ENCODE measurements around the gene FADS6. TPM values are rescaled to one million over a fixed set of nuclear protein-coding genes. Genes with fewer than 3 reads are reported as not detected.

The FADS6 gene
- total and polyA plus RNA-seq, 7 donors = 0.06 to 1.8 (median 1.6) TPM; not detected in 4

DNA sequence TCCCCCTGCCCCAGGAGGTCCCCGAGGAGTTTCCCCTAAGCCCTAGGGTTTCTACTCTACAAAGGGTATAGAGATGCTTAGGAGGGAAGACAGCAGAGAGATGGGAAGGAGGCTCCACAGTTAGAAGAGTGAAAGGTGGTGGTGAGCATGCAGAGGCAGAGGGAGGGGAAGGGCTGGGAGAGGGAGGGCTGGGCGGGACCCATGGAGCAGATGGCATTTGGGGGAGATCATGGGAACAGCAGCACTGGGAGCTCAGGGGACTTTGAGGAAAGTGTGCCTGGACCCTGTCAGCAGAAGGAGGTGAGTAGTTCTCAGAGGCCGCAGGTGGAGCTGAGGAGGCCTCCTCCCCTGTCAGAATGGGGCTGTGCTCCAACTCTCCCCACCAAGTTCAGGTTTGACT lies 41.6 kb upstream of the FADS6 start:
- H3K36me3 ChIP-seq = no peaks in the 10 kb centered on the region
- H3K27me3 ChIP-seq = peaks cover 24 to 81% (median 44%) of the 10 kb centered on the region in 3 donors
- H3K27ac ChIP-seq = no peak overlapping the region
- peaks cover 0 to 13% (median 8%) of the 10 kb centered on the region in 4 donors for H3K4me1 ChIP-seq
- DNase-seq = no peak
- H3K4me3 ChIP-seq = no peak overlapping the region
- WGBS, 2 donors = 58 to 71% methylated on average over 3 of the region's 3 CpGs
- TF ChIP-seq, protein P1, sequence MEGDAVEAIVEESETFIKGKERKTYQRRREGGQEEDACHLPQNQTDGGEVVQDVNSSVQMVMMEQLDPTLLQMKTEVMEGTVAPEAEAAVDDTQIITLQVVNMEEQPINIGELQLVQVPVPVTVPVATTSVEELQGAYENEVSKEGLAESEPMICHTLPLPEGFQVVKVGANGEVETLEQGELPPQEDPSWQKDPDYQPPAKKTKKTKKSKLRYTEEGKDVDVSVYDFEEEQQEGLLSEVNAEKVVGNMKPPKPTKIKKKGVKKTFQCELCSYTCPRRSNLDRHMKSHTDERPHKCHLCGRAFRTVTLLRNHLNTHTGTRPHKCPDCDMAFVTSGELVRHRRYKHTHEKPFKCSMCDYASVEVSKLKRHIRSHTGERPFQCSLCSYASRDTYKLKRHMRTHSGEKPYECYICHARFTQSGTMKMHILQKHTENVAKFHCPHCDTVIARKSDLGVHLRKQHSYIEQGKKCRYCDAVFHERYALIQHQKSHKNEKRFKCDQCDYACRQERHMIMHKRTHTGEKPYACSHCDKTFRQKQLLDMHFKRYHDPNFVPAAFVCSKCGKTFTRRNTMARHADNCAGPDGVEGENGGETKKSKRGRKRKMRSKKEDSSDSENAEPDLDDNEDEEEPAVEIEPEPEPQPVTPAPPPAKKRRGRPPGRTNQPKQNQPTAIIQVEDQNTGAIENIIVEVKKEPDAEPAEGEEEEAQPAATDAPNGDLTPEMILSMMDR (IDR thresholded peaks at IDR 0.05) = no peak
- no peak for TF ChIP-seq POLR2A (IDR thresholded peaks at IDR 0.05)
- no peak for TF ChIP-seq EP300 (IDR thresholded peaks at IDR 0.05)
- no peak for TF ChIP-seq POLR2AphosphoS5 (IDR thresholded peaks at IDR 0.05)
- no peaks in the 10 kb centered on the region for H3K9me3 ChIP-seq
- intact Hi-C loops (cut with DNase I) = no loop called here

GRCh38 chr17:74930535-74931036 lies 37.2 kb upstream of the FADS6 start:
- H3K27ac ChIP-seq = no peak overlapping the region
- WGBS, 2 donors = 88 to 93% methylated on average over 24 of the region's 24 CpGs
- H3K9me3 ChIP-seq = no peaks in the 10 kb centered on the region
- DNase-seq = no peak
- intact Hi-C loops (cut with DNase I) = no loop called here
- TF ChIP-seq EP300 (IDR thresholded peaks at IDR 0.05) = no peak
- TF ChIP-seq POLR2AphosphoS5 (IDR thresholded peaks at IDR 0.05) = no peak
- TF ChIP-seq POLR2A (IDR thresholded peaks at IDR 0.05) = no peak
- TF ChIP-seq, protein P1 (IDR thresholded peaks at IDR 0.05) = no peak
- peaks cover 0 to 3% (median 2%) of the 10 kb centered on the region in 4 donors for H3K4me1 ChIP-seq
- peaks cover 10 to 88% (median 30%) of the 10 kb centered on the region in 3 donors for H3K27me3 ChIP-seq
- H3K4me3 ChIP-seq = no peak overlapping the region
- H3K36me3 ChIP-seq = no peaks in the 10 kb centered on the region

DNA sequence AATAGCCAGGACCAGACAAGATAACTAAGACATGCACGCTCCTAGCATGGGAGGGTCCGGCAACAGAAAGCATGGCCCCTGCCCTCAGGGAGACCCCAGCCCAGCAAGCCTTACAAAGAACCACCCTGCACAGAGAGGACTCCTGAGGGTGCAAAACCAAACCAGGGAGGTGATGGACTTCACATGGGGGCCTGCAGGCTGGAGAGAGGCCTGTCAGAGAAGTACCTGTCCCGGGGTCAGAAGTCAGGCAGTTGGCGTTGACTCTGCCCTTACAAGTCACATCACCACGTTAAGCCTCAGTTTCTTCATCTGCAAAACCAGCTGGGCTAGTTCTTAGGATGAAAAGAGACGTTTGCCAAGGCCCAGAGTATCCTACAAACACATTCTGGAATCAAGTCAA lies 35.4 kb upstream of the FADS6 start:
- TF ChIP-seq POLR2AphosphoS5 (IDR thresholded peaks at IDR 0.05) = no peak
- TF ChIP-seq, protein P1 (IDR thresholded peaks at IDR 0.05) = no peak
- Histone ChIP-seq H3K9me3 (no peaks in the 10 kb centered on the region), H3K36me3 (no peaks in the 10 kb centered on the region), H3K27ac (no peak overlapping the region), H3K4me3 (no peak overlapping the region), H3K27me3 (peaks cover 15 to 89% (median 36%) of the 10 kb centered on the region in 3 donors), H3K4me1 (peaks cover 0 to 11% (median 9%) of the 10 kb centered on the region in 4 donors)
- WGBS, 2 donors = 70 to 78% methylated on average over 6 of the region's 6 CpGs
- no peak for DNase-seq
- intact Hi-C loops (cut with DNase I) = no loop called here

GRCh38 chr17:74925242-74925641 lies 31.8 kb upstream of the FADS6 start:
- intact Hi-C loops (cut with DNase I) = no loop called here
- DNase-seq = no peak
- Histone ChIP-seq H3K36me3 (no peaks in the 10 kb centered on the region), H3K4me1 (peaks cover 0 to 26% (median 22%) of the 10 kb centered on the region in 4 donors), H3K4me3 (no peak overlapping the region), H3K27me3 (peaks cover 36 to 90% (median 60%) of the 10 kb centered on the region in 3 donors), H3K27ac (no peak overlapping the region), H3K9me3 (no peaks in the 10 kb centered on the region)
- TF ChIP-seq POLR2A (IDR thresholded peaks at IDR 0.05) = no peak
- TF ChIP-seq EP300 (IDR thresholded peaks at IDR 0.05) = no peak
- no peak for TF ChIP-seq POLR2AphosphoS5 (IDR thresholded peaks at IDR 0.05)
- TF ChIP-seq, protein P1 (IDR thresholded peaks at IDR 0.05) = no peak
- WGBS, 2 donors = 70 to 73% methylated on average over 3 of the region's 3 CpGs
